Spleen (tissue), 7 donors: ENCODE data around the gene FUT7.

ENCODE experiments used
- POLR2A ChIP-seq, 3 donors: fragments of 450-650 bp; IDR thresholded peaks; one replicate each; pipeline ENCODE4 v1.5.1; 2017; ENCODE audit warnings: antibody characterized with exemption in 3 of 3, mild to moderate bottlenecking in 1 of 3
- POLR2AphosphoS5 ChIP-seq, 3 donors: sonication (generic); formaldehyde crosslinking; IDR thresholded peaks; one replicate each; pipeline ENCODE4 v1.5.1; 2017; ENCODE audit warnings: antibody characterized with exemption in 3 of 3
- TF ChIP-seq, protein P1 (sequence below), 11 experiments: fragments of 200-600 bp in 7 of 11; fragments of 450-650 bp in 4 of 11; sonication (generic) in 4 of 11; IDR thresholded peaks in 8 of 11; conservative IDR thresholded peaks in 3 of 11; 1 replicate in 7 of 11; 2 replicates in 4 of 11; pipeline versions ENCODE4 v1.4.0 to v1.8.0; 2016 to 2021; ENCODE audit warnings: antibody characterized with exemption in 11 of 11, inconsistent platforms in 4 of 11, mild to moderate bottlenecking in 1 of 11
- donor health status: DM: no; HTN: no; CAD: no; lungs with moderate emphysema.
- donor health status: DM: no; HTN: no; CAD: no.
- donor health status: DM: no; HTN: no; CAD: no.

DNA sequence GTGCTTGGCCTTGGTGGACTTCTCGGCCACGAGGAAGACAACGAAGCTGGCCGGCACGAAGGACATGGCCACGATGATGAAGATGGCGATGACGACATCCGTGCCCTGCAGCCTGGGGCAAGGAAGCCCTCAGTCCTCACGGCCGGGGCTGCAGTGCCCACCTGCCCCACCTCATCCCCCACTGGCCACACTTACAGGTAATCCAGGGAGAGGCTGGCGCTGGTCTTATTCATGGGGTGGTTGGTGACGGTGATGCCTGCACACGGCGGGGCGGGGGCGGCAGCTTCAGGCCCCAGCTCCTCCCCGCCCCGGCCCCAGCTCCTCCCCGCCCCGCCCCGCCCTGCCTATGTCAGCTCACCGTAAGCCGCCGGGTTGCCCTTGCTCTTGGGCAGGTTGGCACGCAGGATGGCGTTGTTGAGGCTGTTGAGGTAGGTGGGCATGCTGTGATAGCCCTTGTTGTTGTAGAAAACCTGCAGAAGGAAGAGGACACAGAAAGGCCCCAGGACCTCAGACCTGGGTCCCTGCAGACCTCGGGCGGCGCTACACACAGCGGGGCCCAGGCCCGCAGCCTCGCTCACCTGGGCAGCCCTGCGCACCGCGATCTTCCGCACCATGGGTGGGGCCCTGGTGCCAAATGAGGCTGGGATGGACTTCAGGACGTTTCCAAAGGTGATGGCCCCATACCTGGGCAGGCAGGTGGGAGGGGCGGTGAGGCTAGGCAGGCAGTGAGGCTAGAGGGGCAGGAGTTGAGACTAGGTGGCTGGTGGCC, 19.8 kb downstream of the FUT7 start:
- TF ChIP-seq, protein P1, sequence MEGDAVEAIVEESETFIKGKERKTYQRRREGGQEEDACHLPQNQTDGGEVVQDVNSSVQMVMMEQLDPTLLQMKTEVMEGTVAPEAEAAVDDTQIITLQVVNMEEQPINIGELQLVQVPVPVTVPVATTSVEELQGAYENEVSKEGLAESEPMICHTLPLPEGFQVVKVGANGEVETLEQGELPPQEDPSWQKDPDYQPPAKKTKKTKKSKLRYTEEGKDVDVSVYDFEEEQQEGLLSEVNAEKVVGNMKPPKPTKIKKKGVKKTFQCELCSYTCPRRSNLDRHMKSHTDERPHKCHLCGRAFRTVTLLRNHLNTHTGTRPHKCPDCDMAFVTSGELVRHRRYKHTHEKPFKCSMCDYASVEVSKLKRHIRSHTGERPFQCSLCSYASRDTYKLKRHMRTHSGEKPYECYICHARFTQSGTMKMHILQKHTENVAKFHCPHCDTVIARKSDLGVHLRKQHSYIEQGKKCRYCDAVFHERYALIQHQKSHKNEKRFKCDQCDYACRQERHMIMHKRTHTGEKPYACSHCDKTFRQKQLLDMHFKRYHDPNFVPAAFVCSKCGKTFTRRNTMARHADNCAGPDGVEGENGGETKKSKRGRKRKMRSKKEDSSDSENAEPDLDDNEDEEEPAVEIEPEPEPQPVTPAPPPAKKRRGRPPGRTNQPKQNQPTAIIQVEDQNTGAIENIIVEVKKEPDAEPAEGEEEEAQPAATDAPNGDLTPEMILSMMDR (IDR thresholded peaks at IDR 0.05 in 8 of 11, conservative IDR thresholded peaks at IDR 0.05 in 3 of 11) = no peak
- TF ChIP-seq POLR2AphosphoS5 (IDR thresholded peaks at IDR 0.05) (no peak), POLR2A (IDR thresholded peaks at IDR 0.05) (no peak)
